Measurements from ENCODE around the gene UVRAG. TPM values are rescaled to one million over a fixed set of nuclear protein-coding genes. Genes with fewer than 3 reads are reported as not detected.

Gene UVRAG
- total RNA-seq, 1 experiment from 2014 or later = 31.3 TPM

DNA sequence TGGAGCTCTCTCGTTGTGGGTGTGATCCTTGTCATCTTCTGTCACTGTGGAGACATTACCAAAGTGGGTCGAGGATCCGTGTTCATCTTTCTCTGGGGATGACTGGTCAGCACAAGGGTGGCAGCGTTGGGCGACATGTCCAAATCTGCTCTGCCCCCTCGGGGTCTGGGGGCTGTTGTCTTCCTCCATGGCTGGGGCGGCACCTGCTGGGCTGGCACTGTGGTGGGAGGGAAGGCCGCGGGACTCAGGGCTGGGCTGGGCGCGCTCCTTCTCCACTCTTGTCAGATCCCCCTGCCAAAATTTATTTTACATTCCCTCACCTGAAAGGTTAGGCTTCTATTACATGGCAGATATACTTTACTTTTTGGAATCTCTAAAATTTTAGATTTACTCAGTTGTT, 96.4 kb downstream of the UVRAG start:
- H3K36me3 ChIP-seq (ENCODE audit: control insufficient read depth, insufficient read depth, low read length) = no peaks in the 10 kb centered on the region
- H3K4me3 Mint-ChIP-seq (ENCODE audit: unreplicated experiment) = no peak overlapping the region
- CTCF ChIA-PET = no interaction called here
- H3K36me3 Mint-ChIP-seq (ENCODE audit: insufficient read depth, unreplicated experiment) = no peaks in the 10 kb centered on the region
- intact Hi-C loops (cut with micrococcal nuclease; ENCODE audit: unreplicated experiment) = no loop called here
- H3K27me3 ChIP-seq (replicated peaks; ENCODE audit: control insufficient read depth, insufficient read depth, low read length) = no peaks in the 10 kb centered on the region
- H3K4me1 Mint-ChIP-seq (ENCODE audit: low read depth, unreplicated experiment) = no peaks in the 10 kb centered on the region
- no TSS peak for BruUV-seq (replicated peaks)
- H3K9me3 Mint-ChIP-seq (ENCODE audit: unreplicated experiment) = no peaks in the 10 kb centered on the region
- H3K4me3 ChIP-seq (ENCODE audit: low read depth, low read length) = no peak overlapping the region
- no peaks in the 10 kb centered on the region for H3K9me3 ChIP-seq
- H3K27ac Mint-ChIP-seq (ENCODE audit: unreplicated experiment) = no peak overlapping the region
- no peak for DNase-seq
- POLR2A ChIA-PET = no interaction called here
- no peaks in the 10 kb centered on the region for H3K4me1 ChIP-seq
- H3K27me3 Mint-ChIP-seq (ENCODE audit: insufficient read depth, unreplicated experiment) = no peaks in the 10 kb centered on the region
- TF ChIP-seq, protein P1, sequence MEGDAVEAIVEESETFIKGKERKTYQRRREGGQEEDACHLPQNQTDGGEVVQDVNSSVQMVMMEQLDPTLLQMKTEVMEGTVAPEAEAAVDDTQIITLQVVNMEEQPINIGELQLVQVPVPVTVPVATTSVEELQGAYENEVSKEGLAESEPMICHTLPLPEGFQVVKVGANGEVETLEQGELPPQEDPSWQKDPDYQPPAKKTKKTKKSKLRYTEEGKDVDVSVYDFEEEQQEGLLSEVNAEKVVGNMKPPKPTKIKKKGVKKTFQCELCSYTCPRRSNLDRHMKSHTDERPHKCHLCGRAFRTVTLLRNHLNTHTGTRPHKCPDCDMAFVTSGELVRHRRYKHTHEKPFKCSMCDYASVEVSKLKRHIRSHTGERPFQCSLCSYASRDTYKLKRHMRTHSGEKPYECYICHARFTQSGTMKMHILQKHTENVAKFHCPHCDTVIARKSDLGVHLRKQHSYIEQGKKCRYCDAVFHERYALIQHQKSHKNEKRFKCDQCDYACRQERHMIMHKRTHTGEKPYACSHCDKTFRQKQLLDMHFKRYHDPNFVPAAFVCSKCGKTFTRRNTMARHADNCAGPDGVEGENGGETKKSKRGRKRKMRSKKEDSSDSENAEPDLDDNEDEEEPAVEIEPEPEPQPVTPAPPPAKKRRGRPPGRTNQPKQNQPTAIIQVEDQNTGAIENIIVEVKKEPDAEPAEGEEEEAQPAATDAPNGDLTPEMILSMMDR (IDR thresholded peaks at IDR 0.05; ENCODE audit: insufficient read depth in 1 of 2, low read depth in 1 of 2, low read length in 1 of 2, severe bottlenecking in 1 of 2, unreplicated experiment in 1 of 2) = no peak

- H3K4me1 Mint-ChIP-seq (ENCODE audit: low read depth, unreplicated experiment) = no peaks in the 10 kb centered on the region
- H3K36me3 ChIP-seq (ENCODE audit: control insufficient read depth, insufficient read depth, low read length) = no peaks in the 10 kb centered on the region
- H3K4me3 ChIP-seq (ENCODE audit: low read depth, low read length) = no peak overlapping the region
- no peaks in the 10 kb centered on the region for H3K27me3 Mint-ChIP-seq (ENCODE audit: insufficient read depth, unreplicated experiment)
- H3K27ac Mint-ChIP-seq (ENCODE audit: unreplicated experiment) = no peak overlapping the region
- no peak for DNase-seq
- H3K9me3 Mint-ChIP-seq (ENCODE audit: unreplicated experiment) = no peaks in the 10 kb centered on the region
- H3K36me3 Mint-ChIP-seq (ENCODE audit: insufficient read depth, unreplicated experiment) = no peaks in the 10 kb centered on the region
- H3K9me3 ChIP-seq = no peaks in the 10 kb centered on the region
- CTCF ChIA-PET = no interaction called here
- no peak overlapping the region for H3K4me3 Mint-ChIP-seq (ENCODE audit: unreplicated experiment)
- no peaks in the 10 kb centered on the region for H3K27me3 ChIP-seq (replicated peaks; ENCODE audit: control insufficient read depth, insufficient read depth, low read length)
- intact Hi-C loops (cut with micrococcal nuclease; ENCODE audit: unreplicated experiment) = no loop called here
- BruUV-seq (replicated peaks) = no TSS peak
- no peaks in the 10 kb centered on the region for H3K4me1 ChIP-seq
- POLR2A ChIA-PET = no interaction called here
- TF ChIP-seq, protein P1 (IDR thresholded peaks at IDR 0.05; ENCODE audit: insufficient read depth in 1 of 2, low read depth in 1 of 2, low read length in 1 of 2, severe bottlenecking in 1 of 2, unreplicated experiment in 1 of 2) = no peak
These were observed 99.0 kb downstream of the UVRAG start for GRCh38 chr11:75913984-75914383.

GRCh38 chr11:75916882-75917281, 101.9 kb downstream of the UVRAG start:
- ChIA-PET POLR2A (no interaction called here), CTCF (no interaction called here)
- intact Hi-C loops (cut with micrococcal nuclease; ENCODE audit: unreplicated experiment) = no loop called here
- TF ChIP-seq, protein P1 (IDR thresholded peaks at IDR 0.05; ENCODE audit: insufficient read depth in 1 of 2, low read depth in 1 of 2, low read length in 1 of 2, severe bottlenecking in 1 of 2, unreplicated experiment in 1 of 2) = no peak
- H3K27me3 Mint-ChIP-seq (ENCODE audit: insufficient read depth, unreplicated experiment) = no peaks in the 10 kb centered on the region
- no peak for DNase-seq
- Histone ChIP-seq H3K9me3 (no peaks in the 10 kb centered on the region), H3K27me3 (replicated peaks; ENCODE audit: control insufficient read depth, insufficient read depth, low read length) (no peaks in the 10 kb centered on the region), H3K4me1 (no peaks in the 10 kb centered on the region), H3K4me3 (ENCODE audit: low read depth, low read length) (no peak overlapping the region), H3K36me3 (ENCODE audit: control insufficient read depth, insufficient read depth, low read length) (no peaks in the 10 kb centered on the region)
- no peak overlapping the region for H3K27ac Mint-ChIP-seq (ENCODE audit: unreplicated experiment)
- no peaks in the 10 kb centered on the region for H3K4me1 Mint-ChIP-seq (ENCODE audit: low read depth, unreplicated experiment)
- H3K4me3 Mint-ChIP-seq (ENCODE audit: unreplicated experiment) = no peak overlapping the region
- peaks cover 8% of the 10 kb centered on the region for H3K36me3 Mint-ChIP-seq (ENCODE audit: insufficient read depth, unreplicated experiment)
- no peaks in the 10 kb centered on the region for H3K9me3 Mint-ChIP-seq (ENCODE audit: unreplicated experiment)
- BruUV-seq (replicated peaks) = no TSS peak

Measured in Caco-2 (cell line).